Fibroblast of villous mesenchyme (primary cell): ENCODE data around the gene DNAJB8. TPM values are rescaled to one million over a fixed set of nuclear protein-coding genes. Genes with fewer than 3 reads are reported as not detected.

Experiments
- DNase-seq: peaks from one replicate; pipeline ENCODE4 v3.0.0-alpha.2; 2010; ENCODE audit warnings: low read depth
- H3K4me3 ChIP-seq: 2 replicates; pipeline ENCODE4 v1.5.1; 2011; ENCODE audit warnings: low read depth, mild to moderate bottlenecking, low read length
- CTCF ChIP-seq: IDR thresholded peaks from 2 replicates; pipeline ENCODE4 v1.5.1; 2012; ENCODE audit warnings: low read depth, mild to moderate bottlenecking, low read length; ENCODE audit not compliant: insufficient read depth
- total RNA-seq: library from RNA; depleted of rRNA; stranded (reverse); fragments of >200 nt; gene quantifications from 2 replicates; pipeline ENCODE4 v1.2.3, GENCODE V29; 2012

DNAJB8 gene
- total RNA-seq, 1 donor: not detected

- TF ChIP-seq CTCF: no peak
- DNase-seq: no peak
- H3K4me3 ChIP-seq: no peak overlapping the region
Measured at GRCh38 chr3:128442070-128442469, 24.6 kb downstream of the DNAJB8 start.

GRCh38 chr3:128439226-128439625, 27.5 kb downstream of the DNAJB8 start:
- no peak for DNase-seq
- no peak overlapping the region for H3K4me3 ChIP-seq
- TF ChIP-seq CTCF: no peak

GRCh38 chr3:128438488-128439072, 28.1 kb downstream of the DNAJB8 start:
- peak; percentile 56 for TF ChIP-seq CTCF
- no peak overlapping the region for H3K4me3 ChIP-seq
- no peak for DNase-seq

GRCh38 chr3:128436214-128436613, 30.5 kb downstream of the DNAJB8 start:
- H3K4me3 ChIP-seq: no peak overlapping the region
- no peak for DNase-seq
- TF ChIP-seq CTCF: no peak

GRCh38 chr3:128435561-128435960, 31.1 kb downstream of the DNAJB8 start:
- no peak overlapping the region for H3K4me3 ChIP-seq
- no peak for DNase-seq
- TF ChIP-seq CTCF: no peak

GRCh38 chr3:128435058-128435457, 31.6 kb downstream of the DNAJB8 start:
- DNase-seq: no peak
- TF ChIP-seq CTCF: no peak
- no peak overlapping the region for H3K4me3 ChIP-seq

GRCh38 chr3:128434524-128434923, 32.2 kb downstream of the DNAJB8 start:
- no peak overlapping the region for H3K4me3 ChIP-seq
- TF ChIP-seq CTCF: no peak
- DNase-seq: no peak
